Activated B cell treated with CpG ODN at 0.5 μM for 24 hours (primary cell): ENCODE data around the gene SLC23A3. TPM values are rescaled to one million over a fixed set of nuclear protein-coding genes. Genes with fewer than 3 reads are reported as not detected.
A peak's percentile ranks its signal among the peaks of the same experiment; 100 is the strongest.

Experiments used
- ATAC-seq: fragments of 200-7000 bp; cut with Tn5 transposase; one replicate; pipeline ENCODE4 v1.10.0; 2021; ENCODE audit warnings: low read depth, mild to moderate bottlenecking, moderate library complexity
- CTCF ChIA-PET: fragments of 350-600 bp; sonication (Branson Sonifier 250); formaldehyde crosslinking; loops from one replicate; lab custom pipeline; 2021; ENCODE audit warnings: antibody characterized with exemption; lab: Charles Lee
- POLR2A ChIA-PET: fragments of 350-600 bp; sonication (Branson Sonifier 250); formaldehyde crosslinking; loops from one replicate; lab custom pipeline; 2021; ENCODE audit warnings: antibody characterized with exemption; lab: Charles Lee
- DNase-seq: peaks from one replicate; pipeline ENCODE4 v3.0.0; 2022
- H3K27ac Mint-ChIP-seq: one replicate; pipeline ENCODE4 v1.8.0; 2020; ENCODE audit warnings: mixed read lengths
- H3K27me3 Mint-ChIP-seq: one replicate; pipeline ENCODE4 v1.8.0; 2021; ENCODE audit warnings: mixed read lengths
- H3K36me3 Mint-ChIP-seq: one replicate; pipeline ENCODE4 v1.8.0; 2021; ENCODE audit warnings: low read depth, mixed read lengths
- H3K4me1 Mint-ChIP-seq: one replicate; pipeline ENCODE4 v1.8.0; 2021; ENCODE audit warnings: mixed read lengths
- H3K4me3 Mint-ChIP-seq: one replicate; pipeline ENCODE4 v1.8.0; 2020; ENCODE audit warnings: mild to moderate bottlenecking, mixed read lengths
- H3K9me3 Mint-ChIP-seq: one replicate; pipeline ENCODE4 v1.8.0; 2020; ENCODE audit warnings: mixed read lengths
- CTCF ChIP-seq: fragments of 200-600 bp; IDR thresholded peaks from one replicate; pipeline ENCODE4 v1.8.0; 2022; ENCODE audit warnings: antibody characterized with exemption, mild to moderate bottlenecking
- intact Hi-C: fragments of 100-400 bp; cut with micrococcal nuclease; formaldehyde crosslinking; loops from one replicate; pipeline ENCODE4 v1.15.1; 2024
- total RNA-seq: library from RNA; stranded (reverse); gene quantifications from 2 replicates; pipeline ENCODE4 v1.2.3, GENCODE V29; 2022

Gene SLC23A3
- total RNA-seq, 1 donor from 2014 or later: 4.9 TPM

DNA sequence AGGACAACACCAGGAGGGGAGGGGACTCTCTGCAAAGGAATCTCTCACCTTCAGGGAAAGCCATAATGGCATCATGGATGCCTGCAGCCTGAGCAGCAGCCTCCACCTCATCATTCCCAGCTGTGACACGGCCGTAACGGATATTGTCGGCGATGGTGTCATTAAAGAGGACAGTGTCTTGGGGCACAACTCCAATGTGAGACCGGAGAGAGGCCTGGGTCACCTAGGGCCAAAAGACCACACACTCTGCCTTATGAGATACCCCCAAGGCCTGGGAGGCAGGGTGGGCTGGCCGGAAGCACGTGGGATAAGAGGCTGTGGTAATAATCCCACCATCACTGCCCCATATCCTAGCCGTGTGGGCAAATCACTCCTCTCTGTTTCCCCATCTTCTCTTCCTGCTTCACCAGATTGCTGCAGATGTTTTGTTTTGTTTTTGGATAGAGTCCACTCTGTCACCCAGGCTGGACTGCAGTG lies 41.1 kb upstream of the SLC23A3 start:
- no peak for TF ChIP-seq CTCF
- Mint-ChIP-seq H3K4me1 (peaks cover 27% of the 10 kb centered on the region), H3K9me3 (no peaks in the 10 kb centered on the region), H3K36me3 (peaks cover 37% of the 10 kb centered on the region), H3K27me3 (no peaks in the 10 kb centered on the region), H3K4me3 (no peak overlapping the region), H3K27ac (no peak overlapping the region)
- no peak for DNase-seq
- no peak for ATAC-seq
- ChIA-PET POLR2A (interaction anchor here (0.6 to 3.0 kb wide), 13 partner anchors 19 to 177 kb away, joined by 3 to 22 read pairs (median 6); partner anchors contain the start of genes ANKZF1, CNPPD1, DNAJB2 and DNPEP), CTCF (interaction anchor here (0.6 to 2.0 kb wide), 11 partner anchors 16 to 548 kb away, joined by 3 to 14 read pairs (median 3); partner anchors contain the start of gene NHEJ1)
- intact Hi-C loops: loop anchor here (1.0 kb wide), 4 partner anchors 35 to 84 kb away; partner anchors contain the start of genes CNPPD1 and NHEJ1

DNA sequence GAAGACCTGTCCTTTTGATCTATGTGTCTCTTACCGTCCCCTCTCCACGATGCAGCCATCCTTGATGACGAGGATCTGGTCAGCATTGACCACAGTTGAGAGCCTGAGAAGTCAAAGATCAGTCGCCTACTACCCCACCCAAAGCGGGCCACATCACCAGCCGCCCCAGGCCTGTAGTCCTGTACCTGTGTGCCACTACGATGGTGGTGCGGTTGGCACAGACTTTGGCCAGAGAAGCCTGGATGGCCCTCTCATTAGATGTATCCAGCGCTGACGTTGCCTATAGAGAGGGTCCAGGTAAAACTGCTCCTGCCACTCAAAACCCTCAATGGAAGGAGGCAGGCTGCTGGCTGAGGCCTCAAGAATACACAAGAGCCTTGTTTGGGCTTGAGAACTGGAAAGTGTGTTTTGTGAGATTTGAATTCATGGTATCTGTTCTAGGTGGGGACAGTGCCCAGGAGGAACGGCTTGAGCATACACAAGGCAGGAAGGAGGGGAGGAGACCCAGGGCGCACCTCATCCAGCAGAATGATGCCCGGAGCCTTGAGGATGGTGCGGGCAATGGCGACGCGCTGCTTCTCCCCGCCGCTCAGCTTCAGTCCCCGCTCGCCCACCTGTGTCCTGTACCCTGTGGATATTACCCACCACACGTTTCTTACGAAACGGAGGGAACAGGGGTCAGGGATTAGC lies 40.5 kb upstream of the SLC23A3 start:
- ATAC-seq (no peak), DNase-seq (no peak)
- Mint-ChIP-seq H3K4me1 (peaks cover 28% of the 10 kb centered on the region), H3K27ac (no peak overlapping the region), H3K27me3 (no peaks in the 10 kb centered on the region), H3K9me3 (no peaks in the 10 kb centered on the region), H3K4me3 (no peak overlapping the region), H3K36me3 (peaks cover 37% of the 10 kb centered on the region)
- intact Hi-C loops: no loop called here
- CTCF ChIA-PET: interaction anchor here (1.3 to 2.5 kb wide), 3 partner anchors 35 to 64 kb away, joined by 3 to 8 read pairs (median 6); no protein-coding TSS in a partner anchor
- POLR2A ChIA-PET: interaction anchor here (1.2 to 5.3 kb wide), 2 partner anchors 8 to 34 kb away, joined by 3 to 98 read pairs; partner anchors contain the start of genes ABCB6, CNPPD1 and RETREG2
- TF ChIP-seq CTCF: no peak

GRCh38 chr2:219209236-219210195 lies 39.7 kb upstream of the SLC23A3 start:
- ChIA-PET POLR2A (interaction anchor here (1.2 to 5.3 kb wide), 2 partner anchors 9 to 33 kb away, joined by 3 to 98 read pairs; partner anchors contain the start of genes ABCB6, CNPPD1 and RETREG2), CTCF (interaction anchor here (1.1 to 2.5 kb wide), 2 partner anchors 8 to 38 kb away, joined by 5 to 8 read pairs; no protein-coding TSS in a partner anchor)
- H3K36me3 Mint-ChIP-seq: peaks cover 33% of the 10 kb centered on the region
- DNase-seq (no peak), ATAC-seq (no peak)
- TF ChIP-seq CTCF: no peak
- intact Hi-C loops: no loop called here
- no peak overlapping the region for H3K27ac Mint-ChIP-seq
- H3K9me3 Mint-ChIP-seq: no peaks in the 10 kb centered on the region
- H3K4me3 Mint-ChIP-seq: no peak overlapping the region
- H3K27me3 Mint-ChIP-seq: no peaks in the 10 kb centered on the region
- H3K4me1 Mint-ChIP-seq: peaks cover 28% of the 10 kb centered on the region

DNA sequence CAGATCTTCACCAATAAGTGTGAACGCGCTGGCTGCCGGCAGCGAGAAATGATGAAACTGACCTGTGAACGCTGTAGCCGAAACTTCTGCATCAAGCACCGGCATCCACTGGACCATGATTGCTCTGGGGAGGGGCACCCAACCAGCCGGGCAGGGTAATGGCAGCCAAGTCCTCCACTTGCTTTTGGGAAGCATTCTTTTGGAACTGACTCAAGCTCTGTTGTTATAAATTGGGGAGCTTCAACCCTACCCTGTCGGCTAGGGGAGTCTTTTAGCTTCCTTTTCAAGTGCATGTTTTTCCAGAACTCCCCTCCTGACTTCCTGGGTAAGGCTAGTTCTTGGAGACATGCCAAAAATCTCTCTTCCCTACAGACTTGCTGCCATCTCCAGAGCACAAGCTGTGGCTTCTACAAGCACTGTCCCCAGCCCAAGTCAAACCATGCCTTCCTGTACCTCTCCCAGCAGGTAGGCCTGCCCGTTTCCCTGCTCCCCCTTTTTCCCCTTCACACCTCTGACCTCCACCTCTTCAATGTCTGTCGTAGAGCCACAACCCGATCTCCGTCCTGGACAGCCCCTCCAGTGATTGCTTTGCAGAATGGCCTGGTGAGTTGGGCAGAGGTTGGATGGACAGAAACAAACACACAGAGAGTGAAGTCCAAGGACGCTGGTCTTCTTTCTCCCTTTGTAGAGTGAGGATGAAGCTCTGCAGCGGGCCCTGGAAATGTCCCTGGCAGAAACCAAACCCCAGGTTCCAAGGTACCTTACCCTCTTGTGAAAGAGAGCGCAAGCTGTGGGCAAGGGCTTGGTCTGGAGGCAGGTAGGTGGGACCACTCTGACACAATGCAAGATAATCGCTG lies 38.3 kb upstream of the SLC23A3 start:
- Mint-ChIP-seq H3K27me3 (no peaks in the 10 kb centered on the region), H3K36me3 (peaks cover 22% of the 10 kb centered on the region), H3K4me3 (peak overlapping the region; percentile 24), H3K9me3 (no peaks in the 10 kb centered on the region), H3K4me1 (peaks cover 28% of the 10 kb centered on the region), H3K27ac (peak overlapping the region; percentile 36)
- TF ChIP-seq CTCF: no peak
- ATAC-seq (no peak), DNase-seq (no peak)
- ChIA-PET CTCF (interaction anchor here (1.1 to 2.5 kb wide), 3 partner anchors 9 to 87 kb away, joined by 5 to 8 read pairs (median 6); no protein-coding TSS in a partner anchor), POLR2A (interaction anchor here (0.6 to 5.3 kb wide), 10 partner anchors 11 to 71 kb away, joined by 3 to 98 read pairs (median 16); partner anchors contain the start of genes ABCB6, ANKZF1, ATG9A and CNPPD1)
- intact Hi-C loops: loop anchor here (2.0 kb wide), 5 partner anchors 37 to 639 kb away; partner anchors contain the start of genes CNOT9, GLB1L, STK16 and TTLL4
